LHCN-M2 (cell line): ENCODE results near the gene TEX47. TPM values are rescaled to one million over a fixed set of nuclear protein-coding genes. Genes with fewer than 3 reads are reported as not detected.

ENCODE experiments used
- DNase-seq: peaks from one replicate; pipeline ENCODE4 v3.0.0-alpha.2; 2012; ENCODE audit warnings: low read depth
- total RNA-seq: library from RNA; depleted of rRNA; stranded (reverse); fragments of >200 nt; gene quantifications from 2 replicates; pipeline ENCODE4 v1.2.3, GENCODE V29; 2014; rRNA removed

Gene TEX47
- total RNA-seq, 1 experiment from 2014 or later: not detected

DNA sequence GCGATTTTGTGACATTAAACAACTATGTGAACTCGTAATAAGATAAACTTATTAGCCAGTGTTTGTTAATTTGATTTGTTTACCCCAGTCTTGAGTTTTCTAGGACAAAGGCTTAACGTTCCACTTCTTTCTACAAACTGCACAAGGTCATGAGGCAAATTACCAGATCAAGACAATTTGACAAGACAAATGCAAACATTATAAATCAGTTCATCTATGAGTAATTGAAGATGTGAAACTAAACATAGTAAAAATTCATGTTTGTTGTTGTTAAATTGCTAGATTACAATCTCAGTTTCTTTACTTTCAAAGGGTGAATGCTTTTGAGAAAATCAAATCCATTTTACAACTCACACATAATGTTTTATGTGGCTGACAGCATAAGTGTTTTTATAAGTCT lies 49.4 kb downstream of the TEX47 start:
- DNase-seq: no peak

Other genes with a start within 250 kb of the TEX47 start
- not detected in 2 replicates for gene ZNF804B, start 36.0 kb downstream of the TEX47 start, total RNA-seq